ENCODE results near the gene MAPK4. TPM values are rescaled to one million over a fixed set of nuclear protein-coding genes. Genes with fewer than 3 reads are reported as not detected.
"Not testable (repeated sequence)": the region's sequence is repeated elsewhere in the genome, so short reads cannot be mapped to it uniquely, and the experiment has no call there.

The MAPK4 gene
- total RNA-seq, 2 donors from 2014 or later, result not detected

GRCh38 chr18:50590593-50590992 lies 30.7 kb downstream of the MAPK4 start:
- Mint-ChIP-seq H3K27ac (no peak overlapping the region), H3K4me3 (no peak overlapping the region), H3K9me3 (peaks cover 3% of the 10 kb centered on the region), H3K27me3 (peaks cover under 1 to 2% of the 10 kb centered on the region in 2 donors), H3K36me3 (no peaks in the 10 kb centered on the region), H3K4me1 (ENCODE audit: low read depth in 2 of 2) (no peaks in the 10 kb centered on the region)
- ATAC-seq (no peak), DNase-seq (ENCODE audit: low spot score) (no peak)

GRCh38 chr18:50594012-50594411 lies 34.1 kb downstream of the MAPK4 start:
- H3K27ac Mint-ChIP-seq, result no peak overlapping the region
- no peak overlapping the region for H3K4me3 Mint-ChIP-seq
- H3K9me3 Mint-ChIP-seq, result peaks cover 3% of the 10 kb centered on the region
- no peaks in the 10 kb centered on the region for H3K4me1 Mint-ChIP-seq (ENCODE audit: low read depth in 2 of 2)
- ATAC-seq (no peak), DNase-seq (ENCODE audit: low spot score) (no peak)
- peaks cover 2 to 18% of the 10 kb centered on the region in 2 donors for H3K27me3 Mint-ChIP-seq
- no peaks in the 10 kb centered on the region for H3K36me3 Mint-ChIP-seq

- Mint-ChIP-seq H3K36me3 (no peaks in the 10 kb centered on the region), H3K4me1 (ENCODE audit: low read depth in 2 of 2) (no peaks in the 10 kb centered on the region), H3K4me3 (no peak overlapping the region), H3K9me3 (peaks cover 3% of the 10 kb centered on the region), H3K27me3 (peaks cover 2 to 20% of the 10 kb centered on the region in 2 donors), H3K27ac (no peak overlapping the region)
- no peak for DNase-seq (ENCODE audit: low spot score)
- no peak for ATAC-seq
Observed at GRCh38 chr18:50594942-50595341, 35.1 kb downstream of the MAPK4 start.

- H3K4me3 Mint-ChIP-seq, result no peak overlapping the region
- H3K27me3 Mint-ChIP-seq, result peaks cover 10 to 39% of the 10 kb centered on the region in 2 donors
- DNase-seq (ENCODE audit: low spot score), result no peak
- no peak overlapping the region for H3K27ac Mint-ChIP-seq
- H3K36me3 Mint-ChIP-seq, result no peaks in the 10 kb centered on the region
- ATAC-seq, result no peak
- peaks cover 8% of the 10 kb centered on the region for H3K9me3 Mint-ChIP-seq
- no peaks in the 10 kb centered on the region for H3K4me1 Mint-ChIP-seq (ENCODE audit: low read depth in 2 of 2)
Observed at GRCh38 chr18:50602466-50602865, 42.6 kb downstream of the MAPK4 start.

GRCh38 chr18:50606609-50607008 lies 46.7 kb downstream of the MAPK4 start:
- H3K4me1 Mint-ChIP-seq (ENCODE audit: low read depth in 2 of 2), result no peaks in the 10 kb centered on the region
- DNase-seq (ENCODE audit: low spot score), result no peak
- no peak for ATAC-seq
- H3K36me3 Mint-ChIP-seq, result no peaks in the 10 kb centered on the region
- no peak overlapping the region for H3K4me3 Mint-ChIP-seq
- H3K27ac Mint-ChIP-seq, result no peak overlapping the region
- H3K27me3 Mint-ChIP-seq, result peaks cover 10 to 19% of the 10 kb centered on the region in 2 donors
- peaks cover 10% of the 10 kb centered on the region for H3K9me3 Mint-ChIP-seq

GRCh38 chr18:50607378-50607926 lies 47.6 kb downstream of the MAPK4 start:
- Mint-ChIP-seq H3K9me3 (peaks cover 8% of the 10 kb centered on the region), H3K4me3 (no peak overlapping the region), H3K27me3 (peaks cover 8 to 21% of the 10 kb centered on the region in 2 donors), H3K27ac (no peak overlapping the region), H3K36me3 (no peaks in the 10 kb centered on the region), H3K4me1 (ENCODE audit: low read depth in 2 of 2) (no peaks in the 10 kb centered on the region)
- DNase-seq (ENCODE audit: low spot score) (no peak), ATAC-seq (no peak)

GRCh38 chr18:50609171-50609570 lies 49.3 kb downstream of the MAPK4 start:
- not testable (repeated sequence) for H3K27ac Mint-ChIP-seq; H3K4me3 Mint-ChIP-seq; H3K4me1 Mint-ChIP-seq (ENCODE audit: low read depth in 2 of 2); DNase-seq (ENCODE audit: low spot score); ATAC-seq; H3K36me3 Mint-ChIP-seq; H3K9me3 Mint-ChIP-seq
- H3K27me3 Mint-ChIP-seq, result peaks cover 6 to 29% of the 10 kb centered on the region in 2 donors

- Mint-ChIP-seq H3K9me3 (peaks cover 8% of the 10 kb centered on the region), H3K36me3 (no peaks in the 10 kb centered on the region), H3K4me3 (no peak overlapping the region), H3K4me1 (ENCODE audit: low read depth in 2 of 2) (no peaks in the 10 kb centered on the region), H3K27me3 (peaks cover 6 to 28% of the 10 kb centered on the region in 2 donors), H3K27ac (no peak overlapping the region)
- DNase-seq (ENCODE audit: low spot score) (no peak), ATAC-seq (peak in 1 of 2 donors; percentile 52)
Observed at GRCh38 chr18:50610349-50610748, 50.5 kb downstream of the MAPK4 start.

- Mint-ChIP-seq H3K27me3 (peaks cover 2 to 21% of the 10 kb centered on the region in 2 donors), H3K4me3 (no peak overlapping the region), H3K9me3 (peaks cover 8% of the 10 kb centered on the region)
Observed at GRCh38 chr18:50611529-50611941, 51.6 kb downstream of the MAPK4 start.

GRCh38 chr18:50614838-50615237 lies 55.0 kb downstream of the MAPK4 start:
- no peak for DNase-seq (ENCODE audit: low spot score)

More at GRCh38 chr18:50611529-50611941, 51.6 kb downstream of the MAPK4 start:
- Mint-ChIP-seq H3K27ac (no peak overlapping the region), H3K36me3 (no peaks in the 10 kb centered on the region), H3K4me1 (ENCODE audit: low read depth in 2 of 2) (no peaks in the 10 kb centered on the region)
- DNase-seq (ENCODE audit: low spot score) (no peak), ATAC-seq (no peak)

GRCh38 chr18:50616484-50617048 lies 56.7 kb downstream of the MAPK4 start:
- DNase-seq (ENCODE audit: low spot score), result no peak
- H3K36me3 Mint-ChIP-seq, result no peaks in the 10 kb centered on the region
- H3K27me3 Mint-ChIP-seq, result peaks cover 0 to 20% of the 10 kb centered on the region in 2 donors
- no peaks in the 10 kb centered on the region for H3K4me1 Mint-ChIP-seq (ENCODE audit: low read depth in 2 of 2)
- H3K9me3 Mint-ChIP-seq, result no peaks in the 10 kb centered on the region
- H3K27ac Mint-ChIP-seq, result no peak overlapping the region
- no peak overlapping the region for H3K4me3 Mint-ChIP-seq
- ATAC-seq, result no peak

More at GRCh38 chr18:50614838-50615237, 55.0 kb downstream of the MAPK4 start:
- Mint-ChIP-seq H3K36me3 (no peaks in the 10 kb centered on the region), H3K4me3 (no peak overlapping the region), H3K27me3 (peaks cover 2 to 20% of the 10 kb centered on the region in 2 donors), H3K27ac (no peak overlapping the region), H3K4me1 (ENCODE audit: low read depth in 2 of 2) (no peaks in the 10 kb centered on the region), H3K9me3 (no peaks in the 10 kb centered on the region)
- ATAC-seq, result no peak

- H3K9me3 Mint-ChIP-seq, result no peaks in the 10 kb centered on the region
- DNase-seq (ENCODE audit: low spot score), result no peak
- ATAC-seq, result no peak
- H3K27me3 Mint-ChIP-seq, result peaks cover 12 to 15% of the 10 kb centered on the region in 2 donors
- no peaks in the 10 kb centered on the region for H3K4me1 Mint-ChIP-seq (ENCODE audit: low read depth in 2 of 2)
- no peaks in the 10 kb centered on the region for H3K36me3 Mint-ChIP-seq
- H3K4me3 Mint-ChIP-seq, result no peak overlapping the region
- H3K27ac Mint-ChIP-seq, result no peak overlapping the region
Observed at GRCh38 chr18:50619861-50620275, 60.0 kb downstream of the MAPK4 start.

GRCh38 chr18:50620319-50620718 lies 60.4 kb downstream of the MAPK4 start:
- Mint-ChIP-seq H3K9me3 (no peaks in the 10 kb centered on the region), H3K4me3 (no peak overlapping the region), H3K36me3 (no peaks in the 10 kb centered on the region), H3K27me3 (peaks cover 12 to 15% of the 10 kb centered on the region in 2 donors), H3K4me1 (ENCODE audit: low read depth in 2 of 2) (no peaks in the 10 kb centered on the region), H3K27ac (no peak overlapping the region)
- DNase-seq (ENCODE audit: low spot score) (no peak), ATAC-seq (no peak)

GRCh38 chr18:50621366-50621765 lies 61.5 kb downstream of the MAPK4 start:
- no peak for ATAC-seq
- Mint-ChIP-seq H3K27ac (no peak overlapping the region), H3K4me1 (ENCODE audit: low read depth in 2 of 2) (no peaks in the 10 kb centered on the region), H3K4me3 (no peak overlapping the region), H3K36me3 (no peaks in the 10 kb centered on the region), H3K9me3 (no peaks in the 10 kb centered on the region), H3K27me3 (peaks cover 12 to 15% of the 10 kb centered on the region in 2 donors)
- DNase-seq (ENCODE audit: low spot score), result no peak

Measured in natural killer cell treated with Interleukin-12 subunit alpha and Interleukin-12 subunit beta and Interleukin-15 and Interleukin-18, amount 100 ng/mL, for 72 hours (primary cell).